OCI-LY7 (cell line): ENCODE measurements around the gene ADAMTS9. TPM values are rescaled to one million over a fixed set of nuclear protein-coding genes. Genes with fewer than 3 reads are reported as not detected.

Experiments
- BruUV-seq: library from RNA; stranded (reverse); fragments of 400-500 nt; replicated peaks from 2 replicates; lab custom pipeline; 2021; lab: Mats Ljungman, UMichigan
- CTCF ChIA-PET: fragments of 300-600 bp; sonication (Branson Sonifier 250); formaldehyde crosslinking; loops from one replicate; lab custom pipeline; 2022; ENCODE audit warnings: antibody characterized with exemption; ENCODE audit not compliant: unreplicated experiment; lab: Charles Lee
- POLR2A ChIA-PET: fragments of 300-600 bp; sonication (Branson Sonifier 250); formaldehyde crosslinking; loops from one replicate; lab custom pipeline; 2022; ENCODE audit warnings: antibody characterized with exemption; lab: Charles Lee
- DNase-seq: peaks from one replicate; pipeline ENCODE4 v3.0.0-alpha.2; 2015; ENCODE audit warnings: low spot score
- H2AFZ ChIP-seq: fragments of 200-600 bp; sonication (generic), shearing (Covaris generic); 2 replicates; pipeline ENCODE4 v1.6.1; 2014; ENCODE audit warnings: mild to moderate bottlenecking, antibody characterized with exemption, low read length, moderate library complexity
- H3K27ac ChIP-seq: fragments of 200-600 bp; sonication (generic); 2 replicates; pipeline ENCODE4 v1.5.1; 2014; ENCODE audit warnings: mixed run types, low read depth, mild to moderate bottlenecking, moderate library complexity, low read length, inconsistent platforms; ENCODE audit not compliant: poor library complexity, severe bottlenecking
- H3K36me3 ChIP-seq: fragments of 200-600 bp; sonication (generic); 2 replicates; pipeline ENCODE4 v1.6.1; 2014; ENCODE audit warnings: mild to moderate bottlenecking, antibody characterized with exemption, low read length, moderate library complexity, mixed read lengths; ENCODE audit not compliant: insufficient read depth
- H3K4me1 ChIP-seq: fragments of 200-600 bp; sonication (generic); 2 replicates; pipeline ENCODE4 v1.5.1; 2014; ENCODE audit warnings: mild to moderate bottlenecking, low read length; ENCODE audit not compliant: insufficient read depth, poor library complexity, severe bottlenecking
- H3K4me2 ChIP-seq: fragments of 200-600 bp; sonication (generic); 2 replicates; pipeline ENCODE4 v1.6.1; 2014; ENCODE audit warnings: mild to moderate bottlenecking, low read length
- H3K4me3 ChIP-seq: fragments of 200-600 bp; sonication (generic); 2 replicates; pipeline ENCODE4 v1.5.1; 2014; ENCODE audit warnings: mild to moderate bottlenecking, low read depth, low read length; ENCODE audit not compliant: poor library complexity, severe bottlenecking
- H3K79me2 ChIP-seq: fragments of 200-600 bp; sonication (generic); 2 replicates; pipeline ENCODE4 v1.6.1; 2016; ENCODE audit warnings: low read depth, mild to moderate bottlenecking, low read length, moderate library complexity, mixed read lengths; ENCODE audit not compliant: insufficient read depth
- H3K9me2 ChIP-seq: fragments of 200-600 bp; sonication (generic); 2 replicates; pipeline ENCODE4 v1.6.1; 2016; ENCODE audit warnings: mild to moderate bottlenecking, low read length, mixed read lengths; ENCODE audit not compliant: insufficient read depth
- H3K9me3 ChIP-seq: fragments of 200-600 bp; sonication (generic); 2 replicates; pipeline ENCODE4 v1.6.1; 2014; ENCODE audit warnings: mild to moderate bottlenecking, mixed run types, low read length, mixed read lengths
- H4K20me1 ChIP-seq: fragments of 200-600 bp; sonication (generic); 2 replicates; pipeline ENCODE4 v1.6.1; 2014; ENCODE audit warnings: mild to moderate bottlenecking, antibody characterized with exemption, low read length, moderate library complexity, mixed read lengths; ENCODE audit not compliant: insufficient read depth
- CTCF ChIP-seq: fragments of 200-600 bp; sonication (generic); conservative IDR thresholded peaks from 2 replicates; pipeline ENCODE4 v1.5.1; 2014; ENCODE audit warnings: mild to moderate bottlenecking, antibody characterized with exemption, low read length, moderate library complexity, mixed read lengths
- EZH2phosphoT487 ChIP-seq: fragments of 200-600 bp; sonication (generic); IDR thresholded peaks from 2 replicates; pipeline ENCODE4 v1.6.1; 2018; ENCODE audit warnings: low read depth, borderline replicate concordance, mild to moderate bottlenecking, mixed run types, antibody characterized with exemption, low read length, moderate library complexity, mixed read lengths
- intact Hi-C: fragments of 100-400 bp; cut with micrococcal nuclease; formaldehyde crosslinking; loops from one replicate; pipeline ENCODE4 v1.10.0; 2022; ENCODE audit not compliant: unreplicated experiment
- total RNA-seq, 2 experiments: library from RNA; depleted of rRNA in 1 of 2; stranded (reverse); fragments of >200 nt in 1 of 2; shearing (Covaris generic) in 1 of 2; gene quantifications; 2 replicates each; pipeline ENCODE4 v1.2.3, GENCODE V29; 2014 to 2022

ADAMTS9 gene
- total RNA-seq, 2 experiments from 2014 or later, result not detected

GRCh38 chr3:64648927-64649906 is 38.6 kb downstream of the ADAMTS9 start:
- no peaks in the 10 kb centered on the region for H3K4me1 ChIP-seq
- no peak overlapping the region for H3K27ac ChIP-seq
- no peaks in the 10 kb centered on the region for H3K36me3 ChIP-seq
- POLR2A ChIA-PET, result interaction anchor here (0.7 to 1.3 kb wide), 2 partner anchors 13 to 1206 kb away, joined by 4 to 5 read pairs; no protein-coding TSS in a partner anchor
- H3K4me2 ChIP-seq, result no peak overlapping the region
- H3K9me2 ChIP-seq, result no peaks in the 10 kb centered on the region
- intact Hi-C loops, result no loop called here
- no peaks in the 10 kb centered on the region for H3K9me3 ChIP-seq
- H2AFZ ChIP-seq, result no peak overlapping the region
- CTCF ChIA-PET, result no interaction called here
- no peak for DNase-seq
- TF ChIP-seq CTCF, result no peak
- no peak for TF ChIP-seq EZH2phosphoT487
- no peak overlapping the region for H3K4me3 ChIP-seq
- no peaks in the 10 kb centered on the region for H3K79me2 ChIP-seq
- BruUV-seq, result no TSS peak
- no peaks in the 10 kb centered on the region for H4K20me1 ChIP-seq

- Histone ChIP-seq H3K4me2 (no peak overlapping the region), H2AFZ (no peak overlapping the region), H3K4me3 (no peak overlapping the region), H3K9me2 (no peaks in the 10 kb centered on the region), H4K20me1 (no peaks in the 10 kb centered on the region), H3K4me1 (no peaks in the 10 kb centered on the region), H3K9me3 (no peaks in the 10 kb centered on the region), H3K36me3 (no peaks in the 10 kb centered on the region), H3K27ac (no peak overlapping the region), H3K79me2 (no peaks in the 10 kb centered on the region)
- TF ChIP-seq EZH2phosphoT487 (no peak), CTCF (no peak)
- intact Hi-C loops, result no loop called here
- ChIA-PET POLR2A (interaction anchor here (1.3 kb wide), 1 partner anchor 12 kb away, joined by 5 read pairs; no protein-coding TSS in a partner anchor), CTCF (no interaction called here)
- no peak for DNase-seq
- BruUV-seq, result no TSS peak
These were observed 40.0 kb downstream of the ADAMTS9 start for GRCh38 chr3:64647825-64648224.

GRCh38 chr3:64645243-64645642 is 42.6 kb downstream of the ADAMTS9 start:
- ChIA-PET POLR2A (no interaction called here), CTCF (no interaction called here)
- TF ChIP-seq EZH2phosphoT487, result no peak
- no peak for TF ChIP-seq CTCF
- H2AFZ ChIP-seq, result no peak overlapping the region
- DNase-seq, result no peak
- no peak overlapping the region for H3K4me2 ChIP-seq
- intact Hi-C loops, result no loop called here
- H3K9me3 ChIP-seq, result no peaks in the 10 kb centered on the region
- H4K20me1 ChIP-seq, result no peaks in the 10 kb centered on the region
- H3K4me1 ChIP-seq, result no peaks in the 10 kb centered on the region
- no peaks in the 10 kb centered on the region for H3K9me2 ChIP-seq
- no peak overlapping the region for H3K4me3 ChIP-seq
- no peaks in the 10 kb centered on the region for H3K36me3 ChIP-seq
- no peaks in the 10 kb centered on the region for H3K79me2 ChIP-seq
- H3K27ac ChIP-seq, result no peak overlapping the region
- no TSS peak for BruUV-seq
